ENCODE measurements around the gene RBM34. TPM values are rescaled to one million over a fixed set of nuclear protein-coding genes. Genes with fewer than 3 reads are reported as not detected.

The RBM34 gene
- total and polyA plus RNA-seq, 2 donors (not counting 3 experiments of a cell fraction or from before 2014, with no cell fraction given): 16.1 to 80.7 TPM

DNA sequence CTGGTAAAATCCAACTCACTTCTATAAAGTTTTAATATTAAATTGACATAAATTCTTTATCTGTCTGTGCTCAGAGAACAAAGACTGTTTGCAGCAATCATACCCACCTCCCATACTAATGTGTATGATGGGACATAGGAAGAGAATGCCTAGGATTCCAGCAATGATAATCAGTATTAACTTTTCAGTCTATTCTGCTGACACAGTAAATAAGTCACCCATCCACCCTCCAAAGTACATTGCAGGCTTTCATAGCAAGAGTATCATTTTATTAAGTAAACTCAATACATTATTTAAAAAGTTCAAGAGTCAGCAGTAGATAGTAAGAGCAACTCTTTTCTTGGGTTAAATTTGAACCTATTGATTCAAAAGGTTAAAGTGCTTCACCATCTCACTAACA lies 8.8 kb downstream of the RBM34 start:
- BruUV-seq (replicated peaks): no TSS peak
- dilution Hi-C loops (cut with MboI; ENCODE audit: extremely low pct_ligation_motif_present, low sequenced_read_pairs) (no loop called here), intact Hi-C loops (cut with micrococcal nuclease) (no loop called here)
- no peaks in the 10 kb centered on the region for H4K20me1 ChIP-seq (replicated peaks; ENCODE audit: control insufficient read depth, extremely low read depth, insufficient read depth, low read length)
- H3K9me3 ChIP-seq (replicated peaks; ENCODE audit: control insufficient read depth, insufficient read depth, low read length): no peaks in the 10 kb centered on the region
- no peak for DNase-seq (ENCODE audit: low read depth, low spot score)
- H3K9ac ChIP-seq (replicated peaks; ENCODE audit: extremely low read depth, insufficient read depth, low read length): no peak overlapping the region
- H3K27ac ChIP-seq (ENCODE audit: insufficient read depth, low read depth, low read length): no peak overlapping the region
- peaks cover 3% of the 10 kb centered on the region for H3K79me2 ChIP-seq (ENCODE audit: control insufficient read depth, insufficient read depth, low read length)
- no peaks in the 10 kb centered on the region for H3K4me1 ChIP-seq (ENCODE audit: control insufficient read depth, extremely low read depth, insufficient read depth, low read length)
- H2AFZ ChIP-seq (ENCODE audit: low read depth, low read length): no peak overlapping the region
- FAIRE-seq: no peak
- TF ChIP-seq, protein P1, sequence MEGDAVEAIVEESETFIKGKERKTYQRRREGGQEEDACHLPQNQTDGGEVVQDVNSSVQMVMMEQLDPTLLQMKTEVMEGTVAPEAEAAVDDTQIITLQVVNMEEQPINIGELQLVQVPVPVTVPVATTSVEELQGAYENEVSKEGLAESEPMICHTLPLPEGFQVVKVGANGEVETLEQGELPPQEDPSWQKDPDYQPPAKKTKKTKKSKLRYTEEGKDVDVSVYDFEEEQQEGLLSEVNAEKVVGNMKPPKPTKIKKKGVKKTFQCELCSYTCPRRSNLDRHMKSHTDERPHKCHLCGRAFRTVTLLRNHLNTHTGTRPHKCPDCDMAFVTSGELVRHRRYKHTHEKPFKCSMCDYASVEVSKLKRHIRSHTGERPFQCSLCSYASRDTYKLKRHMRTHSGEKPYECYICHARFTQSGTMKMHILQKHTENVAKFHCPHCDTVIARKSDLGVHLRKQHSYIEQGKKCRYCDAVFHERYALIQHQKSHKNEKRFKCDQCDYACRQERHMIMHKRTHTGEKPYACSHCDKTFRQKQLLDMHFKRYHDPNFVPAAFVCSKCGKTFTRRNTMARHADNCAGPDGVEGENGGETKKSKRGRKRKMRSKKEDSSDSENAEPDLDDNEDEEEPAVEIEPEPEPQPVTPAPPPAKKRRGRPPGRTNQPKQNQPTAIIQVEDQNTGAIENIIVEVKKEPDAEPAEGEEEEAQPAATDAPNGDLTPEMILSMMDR (IDR thresholded peaks at IDR 0.05; ENCODE audit: extremely low read depth in 1 of 2, insufficient read depth in 1 of 2, low read depth in 1 of 2, low read length in 2 of 2): no peak
- no peak for TF ChIP-seq GATA2 (IDR thresholded peaks at IDR 0.05; ENCODE audit: insufficient read depth, insufficient read length, low read depth, low read length)
- no peak for TF ChIP-seq JUN (IDR thresholded peaks at IDR 0.05; ENCODE audit: borderline replicate concordance, insufficient read depth, insufficient read length, low read depth)
- TF ChIP-seq, protein P2, sequence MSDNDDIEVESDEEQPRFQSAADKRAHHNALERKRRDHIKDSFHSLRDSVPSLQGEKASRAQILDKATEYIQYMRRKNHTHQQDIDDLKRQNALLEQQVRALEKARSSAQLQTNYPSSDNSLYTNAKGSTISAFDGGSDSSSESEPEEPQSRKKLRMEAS (IDR thresholded peaks at IDR 0.05; ENCODE audit: insufficient read depth, insufficient read length): no peak
- no peak for TF ChIP-seq FOS (IDR thresholded peaks at IDR 0.05; ENCODE audit: borderline replicate concordance, insufficient read depth, low read length)
- no peak for TF ChIP-seq EZH2 (IDR thresholded peaks at IDR 0.05; ENCODE audit: borderline replicate concordance, low read depth, low read length, severe bottlenecking)
- no peak for TF ChIP-seq POLR2AphosphoS5 (IDR thresholded peaks at IDR 0.05; ENCODE audit: insufficient read depth, low read depth, low read length)
- no peak for TF ChIP-seq POLR2A (IDR thresholded peaks at IDR 0.05; ENCODE audit: low read depth, low read length)
- no peak for TF ChIP-seq MYC (IDR thresholded peaks at IDR 0.05; ENCODE audit: low read depth, low read length)
- H3K4me3 ChIP-seq (replicated peaks in 1 of 3; ENCODE audit: insufficient read depth in 1 of 3, low read depth in 1 of 3, low read length in 3 of 3): no peak overlapping the region
- POLR2A ChIA-PET: no interaction called here
- CTCF ChIA-PET: interaction anchor here (0.7 kb wide), 1 partner anchor 663 kb away, joined by 4 read pairs; no protein-coding TSS in a partner anchor
- no peak overlapping the region for H3K4me2 ChIP-seq (ENCODE audit: insufficient read depth, low read length)
- H3K27me3 ChIP-seq (ENCODE audit: control insufficient read depth in 2 of 2, insufficient read depth in 2 of 2, low read length in 2 of 2): no peaks in the 10 kb centered on the region
- H3K36me3 ChIP-seq (ENCODE audit: control insufficient read depth in 2 of 2, extremely low read depth in 1 of 2, insufficient read depth in 2 of 2, low read length in 2 of 2): peaks cover 7 to 9% of the 10 kb centered on the region in 2 experiments
- H3K9me1 ChIP-seq (replicated peaks; ENCODE audit: control insufficient read depth, extremely low read depth, insufficient read depth, low read length): no peaks in the 10 kb centered on the region
